Right ventricle myocardium superior (tissue), 1 donor: ENCODE measurements around the gene PRKCE. TPM values are rescaled to one million over a fixed set of nuclear protein-coding genes. Genes with fewer than 3 reads are reported as not detected.
A peak's percentile ranks its signal among the peaks of the same experiment; 100 is the strongest.
"Not testable (repeated sequence)": the region's sequence is repeated elsewhere in the genome, so short reads cannot be mapped to it uniquely, and the experiment has no call there.

ENCODE experiments used
- ATAC-seq: fragments of 200-7000 bp; cut with Tn5 transposase; one replicate; pipeline ENCODE4 v1.9.1; 2020; ENCODE audit warnings: mild to moderate bottlenecking; ENCODE audit not compliant: poor library complexity
- DNase-seq: peaks from one replicate; pipeline ENCODE4 v3.0.0-alpha.2; 2020
- intact Hi-C: fragments of 100-400 bp; cut with DNase I; formaldehyde crosslinking; loops from one replicate; pipeline ENCODE4 v1.11.2; 2022
- total RNA-seq: library from RNA; stranded (reverse); fragmentation: NEBNext Ultra II Directional; extraction: Animal tissue kit (Norgen Biotek cat#: 25700); gene quantifications from one replicate; pipeline ENCODE4 v1.2.1, GENCODE V29; 2021
- donor health status: DM: no; HTN: yes; CAD: no; lungs with severe emphysema.

The PRKCE gene
- total RNA-seq, 1 donor from 2014 or later = 12.5 TPM

DNA sequence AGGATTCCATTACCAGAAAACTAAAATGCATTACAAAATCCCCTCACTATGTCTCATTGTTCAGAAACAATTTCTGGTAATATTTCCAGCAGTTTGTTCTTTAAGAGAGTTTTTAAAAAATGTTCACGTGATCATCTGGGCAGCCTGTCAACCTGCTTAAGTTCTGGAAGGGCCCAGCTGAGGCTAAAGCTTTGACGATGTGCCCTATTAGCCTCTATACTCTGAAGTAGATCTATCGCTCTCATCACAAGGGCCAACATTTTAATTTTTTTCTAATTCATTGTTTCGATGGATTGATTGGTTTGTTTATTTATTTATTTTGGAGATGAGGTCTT is 205.8 kb downstream of the PRKCE start:
- no peak for ATAC-seq
- DNase-seq = no peak
- intact Hi-C loops = no loop called here

DNA sequence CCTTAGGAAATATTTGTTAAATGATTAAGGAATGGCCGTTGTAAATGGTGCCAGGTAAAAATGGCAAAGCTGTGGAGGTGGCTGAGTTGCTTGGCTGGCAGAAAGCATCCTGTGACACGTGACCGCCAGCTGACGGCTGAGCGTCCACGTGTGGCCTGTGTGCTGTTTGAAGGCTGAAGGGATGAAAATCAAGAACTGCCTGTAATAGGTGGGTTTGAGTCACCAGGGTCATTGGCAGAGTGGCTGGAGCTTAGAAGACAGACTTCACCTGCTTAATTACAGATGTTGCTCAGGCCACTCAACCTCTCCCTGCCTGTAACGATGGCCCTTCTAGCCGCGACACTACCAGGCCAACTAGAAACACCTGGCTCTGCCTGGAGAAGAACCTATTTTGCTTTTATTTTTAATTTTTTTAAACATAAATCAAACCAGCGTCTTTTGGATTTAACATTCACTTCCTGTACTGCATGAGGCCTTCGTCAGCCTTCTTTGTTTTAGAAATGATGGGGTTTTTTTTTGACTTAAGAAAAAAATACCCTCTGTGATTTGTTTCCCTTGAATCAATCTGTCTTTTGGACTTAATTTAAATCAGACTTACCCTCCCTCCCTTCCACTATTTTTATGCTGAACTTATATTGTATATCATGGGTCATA is 206.5 kb downstream of the PRKCE start:
- intact Hi-C loops = no loop called here
- ATAC-seq = no peak
- no peak for DNase-seq

DNA sequence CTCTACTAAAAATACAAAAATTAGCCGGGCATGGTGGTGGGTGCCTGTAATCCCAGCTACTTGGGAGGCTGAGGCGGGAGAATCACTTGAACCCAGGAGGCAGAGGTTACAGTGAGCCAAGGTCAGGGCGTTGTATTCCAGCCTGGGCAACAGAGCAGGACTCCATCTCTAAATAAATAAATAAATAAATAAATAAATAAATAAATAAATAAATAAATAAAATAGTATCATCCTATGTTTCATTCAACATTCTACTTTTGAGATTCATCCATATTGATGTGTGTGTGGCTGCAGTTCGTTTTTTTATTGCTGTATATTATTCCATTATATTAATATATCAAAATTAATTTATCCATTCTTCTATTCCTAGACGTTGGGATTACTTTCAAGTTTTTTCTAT is 207.4 kb downstream of the PRKCE start:
- ATAC-seq, DNase-seq, intact Hi-C loops: not testable (repeated sequence)

DNA sequence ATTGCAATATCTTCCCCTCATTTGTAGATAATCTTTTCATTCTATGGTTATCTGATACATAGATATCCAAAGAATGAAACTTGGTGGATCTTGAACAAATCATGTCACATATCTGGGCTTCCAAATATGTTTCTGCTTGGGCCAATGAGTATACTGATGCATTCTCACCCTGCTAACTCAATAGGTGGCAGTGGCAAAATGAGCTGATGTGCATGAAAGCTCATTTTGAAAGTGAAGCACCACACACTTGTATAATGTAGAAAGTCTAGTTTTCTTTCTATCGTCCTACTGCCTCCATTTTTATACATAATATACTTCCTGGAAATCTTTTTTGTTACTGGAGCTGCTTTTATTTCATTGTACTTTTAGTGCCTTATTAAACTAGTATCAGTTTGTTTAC is 208.2 kb downstream of the PRKCE start:
- ATAC-seq (no peak), DNase-seq (no peak)
- intact Hi-C loops = no loop called here

DNA sequence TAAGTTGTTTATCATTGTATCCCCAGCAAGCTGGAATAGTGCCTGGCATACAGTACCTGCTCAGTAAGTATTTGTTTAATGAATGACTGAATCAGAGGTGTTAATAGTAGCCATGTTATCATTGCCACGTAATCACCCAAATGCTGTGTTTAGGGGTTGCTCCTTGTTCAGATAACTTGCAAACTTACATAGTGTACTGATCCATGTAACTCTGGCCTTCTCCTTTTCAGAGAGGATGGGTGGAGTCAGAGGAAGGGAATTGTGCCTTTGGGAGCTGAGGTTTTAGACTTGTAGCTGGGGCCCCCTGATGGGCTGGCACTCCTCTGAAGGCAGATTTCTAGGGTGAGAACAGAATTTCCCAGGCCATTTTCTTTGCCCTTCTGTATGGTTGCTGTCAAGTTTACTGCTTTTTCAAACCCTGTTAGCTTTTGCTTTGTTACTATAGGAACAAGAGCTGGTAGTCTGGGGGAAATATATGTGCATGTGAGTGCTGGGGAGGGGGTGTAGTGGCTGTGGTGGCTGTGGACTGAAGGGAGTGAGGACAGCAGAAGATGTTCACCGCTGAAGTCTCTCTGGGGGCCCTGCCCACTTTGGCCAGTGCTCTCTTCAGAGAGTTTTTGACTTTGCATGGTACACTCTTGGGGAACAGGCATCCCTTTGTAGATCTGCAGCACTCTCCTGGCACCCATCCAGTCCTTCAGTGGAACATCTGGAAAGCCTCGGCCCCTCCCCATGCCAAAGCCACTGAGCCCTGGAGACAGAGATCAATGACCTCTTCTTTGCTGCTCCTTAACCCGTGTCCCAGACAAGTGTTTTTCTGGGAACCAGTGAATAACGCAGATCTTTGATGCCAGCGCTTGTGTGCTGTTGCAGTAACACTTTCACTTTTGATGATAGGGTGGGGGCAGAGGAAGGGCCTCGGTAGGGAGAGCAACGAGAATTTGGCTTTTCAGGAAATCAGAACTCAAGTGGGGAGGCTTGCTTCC is 209.0 kb downstream of the PRKCE start:
- intact Hi-C loops = no loop called here
- DNase-seq (peak; percentile 68), ATAC-seq (peak; percentile 63)

GRCh38 chr2:45862843-45863242 is 211.4 kb downstream of the PRKCE start:
- intact Hi-C loops = no loop called here
- no peak for ATAC-seq
- no peak for DNase-seq

DNA sequence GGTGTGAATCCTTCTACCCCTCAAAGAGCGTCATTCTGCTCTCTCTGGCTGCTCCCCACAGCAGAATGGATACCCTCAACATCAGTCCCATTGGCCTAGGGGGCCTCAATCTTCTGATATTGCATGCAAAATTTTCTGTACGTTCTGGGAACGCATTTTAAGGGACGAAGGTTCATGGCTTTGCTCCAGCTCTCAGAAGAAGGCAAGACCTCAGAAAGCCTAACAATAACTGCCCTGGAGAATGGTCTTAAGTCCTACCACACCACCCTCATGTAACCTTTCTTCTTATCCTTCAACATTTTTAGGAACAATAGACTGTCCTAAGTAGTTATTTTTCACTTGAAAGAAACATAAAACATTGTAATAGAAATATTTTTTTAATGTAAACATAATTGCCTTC is 212.6 kb downstream of the PRKCE start:
- intact Hi-C loops = no loop called here
- no peak for DNase-seq
- ATAC-seq = no peak

- no peak for ATAC-seq
- intact Hi-C loops = no loop called here
- no peak for DNase-seq
These were observed 215.9 kb downstream of the PRKCE start for GRCh38 chr2:45867349-45867748.

GRCh38 chr2:45867800-45868199 is 216.3 kb downstream of the PRKCE start:
- DNase-seq (no peak), ATAC-seq (no peak)
- intact Hi-C loops = no loop called here

DNA sequence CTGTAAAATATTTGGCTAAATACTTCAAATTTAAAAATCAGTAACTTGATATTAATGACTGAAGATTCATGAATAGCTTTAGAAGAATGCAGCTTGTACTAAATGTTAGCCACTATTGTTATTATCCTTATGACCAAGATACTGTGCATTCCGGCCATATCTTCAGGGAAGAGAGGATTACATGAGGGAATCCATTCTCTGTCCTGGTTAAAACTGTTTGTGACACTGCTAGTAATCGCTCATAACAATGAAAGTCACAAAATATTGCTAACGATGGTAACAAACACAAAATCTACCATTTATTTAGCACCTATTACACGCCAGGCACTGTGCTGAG is 217.7 kb downstream of the PRKCE start:
- ATAC-seq (no peak), DNase-seq (no peak)
- intact Hi-C loops = no loop called here

DNA sequence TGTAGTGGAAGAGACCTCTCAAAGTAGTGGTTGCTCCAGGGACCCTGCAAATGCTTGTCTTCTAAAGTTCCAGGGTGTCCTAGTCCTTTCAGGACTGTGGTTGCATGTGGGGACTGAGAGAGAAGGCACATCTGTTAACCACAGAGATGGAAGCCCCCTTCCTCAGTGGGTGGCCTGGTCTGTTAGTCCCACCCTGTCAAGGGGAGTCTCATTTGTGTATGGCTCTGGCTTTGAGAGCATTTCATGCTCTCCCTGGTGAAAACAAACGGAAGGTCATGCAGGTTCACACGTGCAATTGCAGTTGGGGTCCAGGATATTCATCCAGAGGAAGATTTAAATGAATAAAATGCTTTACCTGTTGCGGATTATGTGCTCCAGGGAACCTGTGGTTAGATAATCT is 219.6 kb downstream of the PRKCE start:
- ATAC-seq (no peak), DNase-seq (no peak)
- intact Hi-C loops = no loop called here

DNA sequence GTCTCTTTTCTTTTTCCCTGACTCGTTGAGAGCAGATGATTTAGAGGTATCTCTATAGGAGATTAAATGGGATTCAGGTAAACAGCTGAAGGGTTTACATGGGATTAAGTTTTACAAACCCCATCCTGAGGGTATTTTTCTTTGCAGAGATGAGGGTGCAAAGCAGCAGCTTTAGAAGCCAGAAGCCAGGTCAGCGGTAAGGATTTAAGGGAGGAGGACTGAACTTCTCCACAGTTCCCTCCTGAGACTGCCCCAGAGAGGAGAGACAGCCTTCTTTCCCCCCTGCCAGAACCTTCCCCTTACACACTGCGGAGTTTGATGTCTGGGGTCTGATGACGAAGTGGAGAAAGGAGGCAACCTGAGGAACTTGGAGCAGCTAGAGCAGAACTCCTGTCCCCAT is 220.1 kb downstream of the PRKCE start:
- DNase-seq (no peak), ATAC-seq (no peak)
- intact Hi-C loops = no loop called here

DNA sequence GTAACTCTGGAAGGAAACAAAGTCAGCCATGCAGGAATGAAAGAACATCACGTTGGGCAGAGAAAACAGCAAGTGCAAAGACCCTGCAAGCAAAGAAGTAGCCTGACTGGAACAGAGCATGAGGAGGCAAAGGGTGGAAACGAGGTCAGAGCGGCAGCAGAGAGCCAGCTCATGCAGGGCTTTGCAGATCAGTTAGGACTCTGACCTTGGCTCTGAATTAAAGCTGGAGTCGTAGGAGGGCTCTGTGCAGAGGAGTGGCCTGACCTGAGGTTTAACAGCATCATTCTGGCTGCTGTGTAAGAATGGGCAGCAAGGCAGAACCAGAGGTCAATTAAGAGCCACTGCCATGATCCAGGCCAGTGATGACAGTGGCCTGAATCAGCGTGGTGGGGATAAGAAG is 220.7 kb downstream of the PRKCE start:
- ATAC-seq (no peak), DNase-seq (no peak)
- intact Hi-C loops = no loop called here

GRCh38 chr2:45874344-45874743 is 222.9 kb downstream of the PRKCE start:
- peak; percentile 93 for ATAC-seq
- peak; percentile 87 for DNase-seq
- intact Hi-C loops = no loop called here

GRCh38 chr2:45876611-45877010 is 225.1 kb downstream of the PRKCE start:
- ATAC-seq (no peak), DNase-seq (no peak)
- intact Hi-C loops = no loop called here

GRCh38 chr2:45879406-45879805 is 227.9 kb downstream of the PRKCE start:
- intact Hi-C loops = no loop called here
- ATAC-seq (no peak), DNase-seq (no peak)

DNA sequence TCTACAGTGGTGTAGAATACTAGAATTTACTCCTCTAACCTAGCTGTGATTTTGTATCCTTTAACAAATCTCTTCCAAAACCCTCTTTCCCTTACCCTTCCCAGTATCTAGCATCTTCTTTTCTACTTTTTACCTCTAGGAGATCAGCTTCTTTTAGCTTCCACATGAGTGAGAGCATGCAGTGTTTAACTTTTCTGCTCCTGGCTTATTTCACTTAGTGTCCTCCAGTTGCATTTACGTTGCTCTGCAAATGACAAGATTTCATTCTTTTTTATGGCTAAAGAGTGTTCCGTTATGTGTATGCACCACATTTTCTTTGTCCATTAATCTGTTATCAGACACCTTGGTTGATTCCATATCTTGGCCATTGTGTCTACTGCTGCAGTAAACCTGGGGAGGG is 228.5 kb downstream of the PRKCE start:
- no peak for DNase-seq
- no peak for ATAC-seq
- intact Hi-C loops = no loop called here

GRCh38 chr2:45881970-45882581 is 230.6 kb downstream of the PRKCE start:
- no peak for ATAC-seq

GRCh38 chr2:45882707-45883602 is 231.5 kb downstream of the PRKCE start:
- DNase-seq (peak; percentile 73), ATAC-seq (peak; percentile 81)
- intact Hi-C loops = no loop called here

More at GRCh38 chr2:45881970-45882581, 230.6 kb downstream of the PRKCE start:
- no peak for DNase-seq
- intact Hi-C loops = no loop called here
